HepG2 (cell line): ENCODE results near the gene GTF2A1. TPM values are rescaled to one million over a fixed set of nuclear protein-coding genes. Genes with fewer than 3 reads are reported as not detected.

Experiments used
- BCL3 ChIP-seq: sonication (generic); formaldehyde crosslinking; IDR thresholded peaks from 2 replicates; pipeline ENCODE4 v1.5.1; 2020; ENCODE audit warnings: mild to moderate bottlenecking, missing genetic modification reagents, moderate library complexity
- GTF2F1 ChIP-seq: fragments of 150-350 bp; IDR thresholded peaks from 2 replicates; pipeline ENCODE4 v1.6.1; 2014; ENCODE audit warnings: low read length
- MEIS2 ChIP-seq: sonication (generic); formaldehyde crosslinking; IDR thresholded peaks from 2 replicates; pipeline ENCODE4 v1.9.0; 2021; ENCODE audit warnings: mild to moderate bottlenecking, missing genetic modification reagents
- NFKB2 ChIP-seq: sonication (generic); formaldehyde crosslinking; IDR thresholded peaks from 2 replicates; pipeline ENCODE4 v1.4.0; 2020; ENCODE audit warnings: missing genetic modification reagents, borderline replicate concordance
- POGK ChIP-seq: sonication (generic); formaldehyde crosslinking; conservative IDR thresholded peaks from 2 replicates; pipeline ENCODE4 v1.8.0; 2022; ENCODE audit warnings: mild to moderate bottlenecking, moderate library complexity, missing genetic modification reagents
- THAP7 ChIP-seq: sonication (generic); formaldehyde crosslinking; IDR thresholded peaks from 2 replicates; pipeline ENCODE4 v1.8.1; 2023; ENCODE audit warnings: mild to moderate bottlenecking, missing genetic modification reagents
- TSC22D2 ChIP-seq: sonication (generic); formaldehyde crosslinking; IDR thresholded peaks from 2 replicates; pipeline ENCODE4 v1.5.1; 2020; ENCODE audit warnings: missing genetic modification reagents, mild to moderate bottlenecking, borderline replicate concordance
- XRCC5 ChIP-seq: fragments of 200-400 bp; formaldehyde crosslinking; optimal IDR thresholded peaks from 2 replicates; pipeline ENCODE3; 2017; ENCODE audit warnings: mild to moderate bottlenecking, low read length
- ZBTB25 ChIP-seq: IDR thresholded peaks from 2 replicates; pipeline ENCODE4 v1.6.1; 2018; ENCODE audit warnings: missing genetic modification reagents
- ZHX2 ChIP-seq, 2 experiments: sonication (generic) in 1 of 2; formaldehyde crosslinking in 1 of 2; IDR thresholded peaks; 2 replicates each; pipeline versions ENCODE4 v1.6.1 to v1.9.0; 2014 to 2022; ENCODE audit warnings: antibody characterized with exemption in 1 of 2, borderline replicate concordance in 1 of 2, inconsistent platforms in 1 of 2, low read depth in 1 of 2, missing genetic modification reagents in 1 of 2
- ZNF235 ChIP-seq: sonication (generic); formaldehyde crosslinking; IDR thresholded peaks from 2 replicates; pipeline ENCODE4 v1.8.1; 2023; ENCODE audit warnings: mild to moderate bottlenecking, missing genetic modification reagents, borderline replicate concordance
- ZNF607 ChIP-seq: sonication (generic); formaldehyde crosslinking; IDR thresholded peaks from 2 replicates; pipeline ENCODE4 v1.5.1; 2020; ENCODE audit warnings: missing genetic modification reagents, mild to moderate bottlenecking, borderline replicate concordance
- ZNF644 ChIP-seq: IDR thresholded peaks from 2 replicates; pipeline ENCODE4 v1.6.1; 2016; ENCODE audit warnings: low read depth
- ZNF709 ChIP-seq: sonication (generic); formaldehyde crosslinking; IDR thresholded peaks from 2 replicates; pipeline ENCODE4 v1.5.0; 2020; ENCODE audit warnings: mild to moderate bottlenecking, missing genetic modification reagents
- ZNF83 ChIP-seq: sonication (generic); formaldehyde crosslinking; IDR thresholded peaks from 2 replicates; pipeline ENCODE4 v1.4.0; 2020; ENCODE audit warnings: missing genetic modification reagents, mild to moderate bottlenecking, borderline replicate concordance
- ZSCAN20 ChIP-seq: sonication (generic); formaldehyde crosslinking; IDR thresholded peaks from 2 replicates; pipeline ENCODE4 v1.4.0; 2020; ENCODE audit warnings: missing genetic modification reagents, mild to moderate bottlenecking, borderline replicate concordance
- ZSCAN29 ChIP-seq: sonication (generic); formaldehyde crosslinking; conservative IDR thresholded peaks from 2 replicates; pipeline ENCODE4 v1.4.0; 2020; ENCODE audit warnings: mild to moderate bottlenecking, missing genetic modification reagents
- polyA plus RNA-seq, 8 experiments: library from polyadenylated mRNA; depleted of rRNA in 3 of 8; stranded (reverse) in 7 of 8; unstranded in 1 of 8; fragments of >200 nt; fragmentation: Illumina TruSeq in 4 of 8; extraction: Trizol in 4 of 8; gene quantifications; 2 replicates each; pipeline versions ENCODE4 v1.2.1 to v1.2.3, GENCODE V29; 2011 to 2016; ENCODE audit warnings: low read depth in 4 of 8, missing spikeins in 1 of 8, mixed read lengths in 1 of 8; ENCODE audit not compliant: insufficient read depth in 1 of 8
- total RNA-seq, 5 experiments: library from RNA; depleted of rRNA; stranded (reverse); fragments of >200 nt; fragmentation: Illumina TruSeq; extraction: Trizol; gene quantifications; 2 replicates each; pipeline ENCODE4 v1.2.3, GENCODE V29; 2016; ENCODE audit warnings: low read depth in 1 of 5

Gene GTF2A1
- total and polyA plus RNA-seq, 2 of the 13 experiments (the other 11 are each of a cell fraction or from before 2014, with no cell fraction given), result 14.9 to 17.5 TPM

GRCh38 chr14:81219210-81219758 lies 1.5 kb downstream of the GTF2A1 start (continued):
- peak; percentile 34; the same call in 1 of the 2 replicates for TF ChIP-seq ZNF644 (CRISPR knock-in tag)
- TF ChIP-seq POGK (CRISPR knock-in tag), result peak; percentile 68; the same call in 1 of the 2 replicates
- peak; percentile 93 for TF ChIP-seq ZBTB25 (CRISPR knock-in tag)
- TF ChIP-seq XRCC5, result peak; percentile 73
- TF ChIP-seq THAP7 (CRISPR knock-in tag), result 0 out of 2 replicates have a peak, but pooled peaks have one; percentile 56
- peak; percentile 76; the same call in 1 of the 2 replicates for TF ChIP-seq ZNF709 (CRISPR knock-in tag)
- TF ChIP-seq ZHX2 (IDR thresholded peaks at IDR 0.05; ENCODE audit: low read depth), result peak; percentile 42; the same call in 1 of the 2 replicates
- TF ChIP-seq ZHX2 (CRISPR knock-in tag; IDR thresholded peaks at IDR 0.05; ENCODE audit: borderline replicate concordance), result no peak
- peak; percentile 56; the same call in 1 of the 2 replicates for TF ChIP-seq ZNF235 (CRISPR knock-in tag)
- TF ChIP-seq ZSCAN20 (CRISPR knock-in tag), result no peak
- 0 out of 2 replicates have a peak, but pooled peaks have one; percentile 43 for TF ChIP-seq TSC22D2 (CRISPR knock-in tag)
- peak; percentile 94 for TF ChIP-seq GTF2F1
- no peak for TF ChIP-seq BCL3 (CRISPR knock-in tag)
- no peak for TF ChIP-seq ZNF83 (CRISPR knock-in tag)
- peak; percentile 81; the same call in 1 of the 2 replicates for TF ChIP-seq NFKB2 (CRISPR knock-in tag)
- peak; percentile 67; the same call in 1 of the 2 replicates for TF ChIP-seq ZNF607 (CRISPR knock-in tag)
- peak; percentile 45; the same call in 1 of the 2 replicates for TF ChIP-seq MEIS2
- no peak for TF ChIP-seq ZSCAN29
